Amygdala (tissue), 56 donors: Measurements from ENCODE around the gene KNSTRN.
A peak's percentile ranks its signal among the peaks of the same experiment; 100 is the strongest.

ENCODE experiments used
- DNase-seq, 56 donors: peaks; one replicate each; lab custom pipeline; 2025; lab: John Stamatoyannopoulos, UW

KNSTRN gene

DNA sequence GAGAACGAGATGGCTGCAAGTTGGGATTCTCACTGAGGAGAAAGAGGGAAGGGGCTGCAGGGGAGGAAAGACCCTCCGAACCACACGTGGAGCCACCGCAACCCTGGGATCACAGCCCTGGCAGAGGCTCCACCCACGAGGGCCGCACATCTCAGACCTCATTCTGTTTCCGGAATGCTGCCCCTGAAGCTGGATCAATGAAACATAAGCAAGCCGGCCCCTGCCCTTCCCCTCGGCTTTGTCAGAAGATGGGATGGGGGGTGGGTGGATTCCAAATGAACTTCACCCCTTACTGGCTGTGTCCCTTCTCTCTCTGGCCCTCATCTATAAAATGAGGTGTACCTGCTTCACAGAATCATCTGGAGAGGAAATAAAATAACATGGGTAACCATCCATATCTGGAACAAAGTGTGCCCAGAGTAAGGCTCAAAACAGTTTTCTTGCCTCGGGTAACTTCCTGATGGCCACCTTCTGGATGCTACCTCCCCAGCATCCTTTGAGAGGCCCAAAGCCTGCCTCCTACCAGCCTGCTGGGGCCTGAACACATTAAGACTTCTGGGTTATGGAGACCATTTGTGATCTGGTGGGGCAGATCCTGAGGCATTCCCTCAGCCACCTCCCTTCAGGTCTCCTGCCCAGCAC is 37.2 kb upstream of the KNSTRN start:
- DNase-seq, result no peak

DNA sequence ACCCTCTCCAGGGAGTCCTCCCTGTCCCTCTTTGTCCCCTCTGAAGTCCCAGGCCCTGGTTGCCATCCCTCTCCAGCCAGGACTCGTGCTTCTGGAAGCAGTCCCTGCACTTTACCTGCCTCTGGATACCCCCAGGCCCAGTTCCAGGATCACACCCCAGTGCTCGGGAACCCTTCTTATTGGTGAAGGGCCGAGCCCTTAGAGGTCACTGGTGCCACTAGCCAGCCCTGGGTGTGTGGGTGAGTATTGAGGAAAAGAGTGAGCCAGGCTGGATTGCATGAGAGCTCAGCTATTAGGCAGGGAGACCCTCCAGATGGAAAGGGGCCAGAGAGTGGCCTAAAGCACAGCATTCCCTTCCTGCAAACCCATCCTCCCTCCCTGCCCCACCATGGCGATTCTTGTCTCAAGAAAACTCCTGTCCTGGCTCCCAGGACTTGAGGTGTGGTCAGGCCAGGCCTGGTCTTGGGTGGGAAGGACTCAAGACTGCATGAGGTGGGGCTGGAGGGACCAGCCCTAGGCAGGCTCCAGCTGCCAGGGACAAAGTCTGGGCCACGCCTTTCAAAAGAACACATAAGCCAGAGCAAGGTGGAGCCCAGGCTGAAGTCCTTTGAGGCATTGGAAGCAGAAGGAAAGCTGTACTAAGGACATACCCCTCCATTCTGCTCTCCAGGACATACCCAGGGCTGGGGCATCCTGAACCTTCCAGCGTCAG is 36.5 kb upstream of the KNSTRN start:
- no peak for DNase-seq

DNA sequence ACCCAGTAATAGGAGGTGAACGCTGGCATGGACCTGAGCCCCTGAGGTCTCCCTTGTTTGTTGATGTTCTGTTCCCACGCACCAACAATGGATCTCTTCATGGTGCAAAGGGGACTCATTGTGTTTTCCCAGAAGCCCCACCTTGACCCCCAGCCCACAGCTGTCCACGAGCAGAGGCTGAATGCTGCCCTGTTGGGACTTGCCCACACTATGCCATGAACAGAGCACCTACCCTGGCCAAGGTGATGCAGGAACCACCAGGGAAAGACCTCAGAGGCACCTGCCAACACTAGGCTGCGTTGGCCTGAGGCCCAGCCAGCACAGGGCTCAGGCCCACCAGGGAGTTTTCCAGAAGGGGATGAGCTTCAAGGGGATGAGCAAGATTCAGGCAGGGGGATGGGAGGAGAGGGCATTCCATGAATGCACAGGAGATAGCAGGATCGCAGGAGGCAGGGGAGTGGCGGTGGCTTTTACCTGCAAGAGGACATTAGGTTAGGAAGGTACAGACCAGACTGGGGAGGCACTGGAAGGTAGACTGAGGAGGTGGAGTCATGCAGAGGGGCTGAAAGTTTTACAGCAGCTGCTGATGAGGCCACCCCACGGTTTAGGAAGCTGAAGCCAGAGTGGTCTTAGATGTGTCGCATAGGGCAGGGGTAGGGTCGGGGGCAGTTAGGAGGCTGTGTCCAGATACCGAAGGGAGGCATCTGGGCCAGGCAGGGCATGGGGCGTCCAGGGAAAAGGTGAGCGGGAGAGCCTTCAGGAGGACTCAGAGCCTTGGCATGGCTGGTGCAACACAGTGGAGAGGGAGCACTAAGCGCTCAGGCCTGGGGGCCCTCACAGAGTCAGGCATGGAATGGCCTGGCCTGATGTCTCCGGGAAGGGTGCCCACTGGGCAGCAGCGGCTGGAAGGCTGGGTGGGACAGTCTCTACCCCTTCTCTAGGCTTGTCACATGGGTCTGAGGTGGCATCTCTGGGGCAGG is 35.7 kb upstream of the KNSTRN start:
- no peak for DNase-seq

DNA sequence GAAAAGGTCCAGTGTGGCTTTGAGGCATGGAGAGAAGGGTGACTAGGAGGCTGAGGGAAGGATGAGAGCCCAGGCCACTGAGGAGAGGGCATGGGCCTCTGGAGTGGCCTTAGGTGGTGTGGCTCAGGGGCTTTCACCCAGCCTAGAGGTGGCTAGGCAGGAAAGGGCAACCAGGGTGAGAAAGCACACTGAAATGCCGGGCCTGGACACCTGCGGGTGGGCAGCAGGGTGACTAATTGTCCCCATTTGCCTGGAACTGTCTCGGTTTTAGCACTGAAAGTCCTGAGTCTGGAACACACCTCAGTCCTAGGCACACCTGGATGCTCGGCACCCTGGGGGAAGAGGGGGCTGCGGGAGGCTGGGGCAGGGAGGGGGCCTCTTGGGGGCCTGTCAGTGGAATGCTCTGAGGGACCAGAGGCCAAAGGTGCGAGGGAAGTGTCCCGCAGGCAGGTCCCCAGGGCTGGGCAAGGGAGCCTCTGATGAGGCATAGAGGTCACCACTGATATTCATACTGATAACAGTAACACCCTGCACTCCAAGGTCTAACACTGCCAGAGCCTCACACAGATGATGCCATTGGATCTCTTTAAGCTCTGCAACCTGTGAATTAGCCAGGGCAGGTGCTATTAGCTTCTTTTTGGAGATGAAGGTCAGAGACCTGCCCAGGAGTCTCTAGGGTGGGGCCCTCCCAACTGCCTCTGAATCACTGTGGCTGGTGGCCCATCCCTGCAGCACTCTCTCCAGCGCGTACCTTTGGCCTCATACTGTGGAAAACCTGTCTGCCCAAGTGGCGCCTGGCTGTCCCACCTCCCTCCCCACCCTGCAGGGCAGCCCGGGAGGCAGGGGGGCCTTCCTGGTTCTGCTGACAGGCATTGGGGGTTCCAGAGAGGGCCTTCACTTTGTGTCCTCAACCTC is 34.7 kb upstream of the KNSTRN start:
- DNase-seq, result no peak

DNA sequence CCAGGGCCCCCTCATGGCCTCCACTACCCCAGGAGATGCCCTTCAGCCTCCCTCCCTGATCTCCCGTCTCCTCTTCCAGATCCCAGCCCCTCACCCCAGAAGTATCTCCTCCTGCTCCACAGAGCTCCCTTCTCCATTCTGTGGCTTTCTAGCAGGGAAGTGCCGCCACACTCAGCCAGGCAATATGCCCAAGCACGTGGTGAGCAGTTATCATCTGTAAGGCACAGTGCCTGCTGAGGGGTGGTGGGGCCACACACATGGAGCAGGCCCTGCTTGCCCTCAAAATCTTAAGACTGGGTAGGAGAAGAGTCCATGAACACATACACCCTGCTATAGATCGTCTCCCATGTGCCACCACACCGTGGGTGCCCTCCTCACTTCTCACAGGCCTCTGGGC is 34.0 kb upstream of the KNSTRN start:
- DNase-seq, result no peak

DNA sequence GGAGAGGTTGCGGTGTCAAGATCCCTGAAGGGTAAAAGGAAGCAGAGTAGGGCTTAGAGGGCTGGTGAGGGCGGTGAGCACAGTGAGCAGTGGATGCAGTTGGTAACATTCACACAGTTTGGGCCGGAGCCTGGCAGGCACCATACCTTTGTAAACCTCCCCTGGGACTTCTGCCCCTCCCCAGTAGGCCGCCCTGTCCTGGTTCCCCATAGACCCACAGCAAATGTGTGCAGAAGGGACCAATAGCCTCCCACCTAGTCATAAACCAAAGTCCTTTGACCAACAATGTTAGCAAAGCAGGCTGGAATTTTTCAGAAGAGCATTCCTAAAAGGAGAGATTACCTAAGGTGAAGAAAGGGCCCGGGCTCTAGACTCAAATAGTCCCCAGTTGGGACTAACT is 33.4 kb upstream of the KNSTRN start:
- DNase-seq, result no peak

DNA sequence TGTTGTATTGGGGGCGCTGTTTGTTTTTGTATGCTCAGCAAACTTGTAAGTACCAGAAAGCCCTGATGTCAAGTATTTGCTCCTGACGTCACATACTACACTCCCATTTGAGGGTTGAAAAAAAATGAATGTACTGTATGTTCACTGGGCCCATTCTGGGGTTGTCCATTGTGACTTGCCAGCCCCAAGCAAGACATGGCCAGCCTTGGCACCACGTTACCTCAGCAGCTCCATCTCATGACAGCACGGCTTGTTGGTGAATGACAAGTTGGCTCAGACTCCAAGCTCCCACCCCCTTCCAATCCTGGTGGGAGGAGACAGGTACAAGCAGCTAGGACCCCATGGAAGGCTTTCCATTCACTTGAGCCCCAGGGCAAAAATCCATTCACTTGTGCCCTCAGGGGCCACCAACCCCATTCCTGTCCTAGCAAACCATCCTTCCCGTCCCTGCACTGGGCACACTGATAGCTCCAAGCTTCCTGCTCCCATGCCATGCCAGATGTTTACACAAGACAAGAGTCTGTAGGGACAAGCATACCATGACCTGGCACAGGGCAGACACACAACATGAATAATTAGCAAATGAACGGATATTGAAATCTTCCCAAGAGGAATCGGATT is 30.1 kb upstream of the KNSTRN start:
- DNase-seq, result no peak

DNA sequence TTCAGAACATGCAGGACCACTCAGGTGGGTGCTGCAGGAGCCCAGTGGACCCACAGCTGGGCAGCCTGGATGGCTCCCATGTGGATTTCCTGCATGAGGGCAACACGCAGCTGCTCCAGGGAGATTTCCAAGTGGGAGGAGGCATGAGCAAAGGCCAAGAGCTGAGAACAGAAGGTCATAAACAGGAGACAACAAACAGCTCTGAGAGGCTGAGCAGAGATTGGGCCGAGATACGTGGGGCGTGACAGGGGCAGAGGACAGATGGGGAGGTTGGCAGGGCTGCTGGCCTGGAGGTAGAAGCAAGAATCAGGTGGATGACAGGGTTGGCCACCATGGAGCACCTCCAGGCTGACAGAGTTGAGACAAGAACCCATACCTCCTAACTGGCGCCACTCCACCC is 28.8 kb upstream of the KNSTRN start:
- DNase-seq, result no peak

DNA sequence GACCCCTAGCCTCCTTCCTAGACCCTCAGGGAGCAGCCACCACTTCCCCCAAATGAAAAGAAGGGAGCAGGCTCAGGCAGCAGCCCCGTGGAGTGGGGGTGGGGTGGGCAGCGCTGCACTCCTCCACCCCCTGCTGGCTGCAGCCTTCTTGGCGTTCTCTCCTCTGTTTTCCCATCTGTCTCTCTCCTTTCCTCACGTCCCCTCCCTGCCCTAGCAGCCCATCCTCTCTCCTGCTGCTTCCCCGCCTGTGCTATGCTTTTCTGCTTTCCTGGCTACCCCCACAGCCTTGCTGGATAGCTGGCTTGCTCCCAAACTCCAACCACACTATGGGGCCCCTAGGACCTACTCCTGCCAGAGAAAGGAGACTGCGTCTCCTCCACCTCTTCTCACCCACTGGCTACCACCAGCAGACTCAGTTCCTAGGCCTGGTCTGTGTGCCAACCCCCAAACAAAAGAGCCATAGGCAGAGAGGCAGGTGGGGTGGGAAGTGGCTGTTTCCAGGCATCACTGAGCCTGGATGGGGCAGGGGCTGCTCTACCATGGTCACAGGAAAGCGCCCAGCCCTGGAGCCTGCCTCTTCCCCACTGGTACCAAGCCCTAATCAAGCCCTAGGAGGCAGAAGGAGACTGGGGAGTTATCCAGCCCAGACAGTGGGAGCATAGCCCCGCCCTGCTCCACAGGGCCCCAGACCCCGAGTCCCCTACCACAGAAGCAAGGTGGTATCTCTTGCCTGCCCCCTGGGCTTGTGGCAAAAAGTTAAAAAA is 27.9 kb upstream of the KNSTRN start:
- peak in 35 of 56 donors; percentile 7 to 72 (median 42) for DNase-seq

DNA sequence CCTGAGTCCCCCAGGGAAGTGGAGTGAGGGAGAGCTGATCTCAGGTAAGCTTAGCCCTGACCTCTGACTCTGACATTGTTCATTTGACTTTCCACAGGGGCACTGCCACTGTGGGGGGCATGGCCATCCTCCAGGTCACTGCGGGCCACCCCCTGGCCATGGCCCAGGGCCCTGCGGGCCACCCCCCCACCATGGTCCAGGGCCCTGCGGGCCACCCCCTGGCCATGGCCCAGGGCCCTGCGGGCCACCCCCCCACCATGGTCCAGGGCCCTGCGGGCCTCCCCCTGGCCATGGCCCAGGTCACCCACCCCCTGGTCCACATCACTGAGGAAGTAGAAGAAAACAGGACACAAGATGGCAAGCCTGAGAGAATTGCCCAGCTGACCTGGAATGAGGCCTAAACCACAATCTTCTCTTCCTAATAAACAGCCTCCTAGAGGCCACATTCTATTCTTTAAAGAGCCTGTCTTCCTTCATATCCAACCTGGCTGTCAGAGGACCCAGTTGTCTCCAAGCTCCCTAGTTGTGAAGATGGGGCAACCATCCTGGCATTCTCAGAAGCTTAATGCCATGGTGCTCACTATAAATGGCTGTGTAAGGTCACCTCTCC is 26.4 kb upstream of the KNSTRN start:
- no peak for DNase-seq

DNA sequence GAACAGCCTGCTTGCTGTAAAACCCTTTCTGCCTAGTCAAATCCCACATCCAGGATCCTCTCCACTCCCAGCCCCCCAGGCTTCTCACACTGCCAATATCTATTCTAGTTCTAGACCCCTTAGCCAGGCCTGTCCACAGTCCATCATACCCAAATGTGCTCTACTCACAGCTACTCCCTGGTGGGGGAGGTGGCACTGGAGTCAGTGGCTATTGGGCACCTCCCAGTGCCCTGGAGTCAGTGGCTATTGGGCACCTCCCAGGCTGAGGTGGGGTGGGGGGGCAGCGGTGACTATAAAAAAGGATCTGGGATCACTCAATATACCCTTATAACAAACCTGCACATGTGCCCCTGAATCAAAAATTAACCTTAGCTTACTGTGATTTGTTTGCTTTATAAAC is 25.3 kb upstream of the KNSTRN start:
- DNase-seq, result no peak

DNA sequence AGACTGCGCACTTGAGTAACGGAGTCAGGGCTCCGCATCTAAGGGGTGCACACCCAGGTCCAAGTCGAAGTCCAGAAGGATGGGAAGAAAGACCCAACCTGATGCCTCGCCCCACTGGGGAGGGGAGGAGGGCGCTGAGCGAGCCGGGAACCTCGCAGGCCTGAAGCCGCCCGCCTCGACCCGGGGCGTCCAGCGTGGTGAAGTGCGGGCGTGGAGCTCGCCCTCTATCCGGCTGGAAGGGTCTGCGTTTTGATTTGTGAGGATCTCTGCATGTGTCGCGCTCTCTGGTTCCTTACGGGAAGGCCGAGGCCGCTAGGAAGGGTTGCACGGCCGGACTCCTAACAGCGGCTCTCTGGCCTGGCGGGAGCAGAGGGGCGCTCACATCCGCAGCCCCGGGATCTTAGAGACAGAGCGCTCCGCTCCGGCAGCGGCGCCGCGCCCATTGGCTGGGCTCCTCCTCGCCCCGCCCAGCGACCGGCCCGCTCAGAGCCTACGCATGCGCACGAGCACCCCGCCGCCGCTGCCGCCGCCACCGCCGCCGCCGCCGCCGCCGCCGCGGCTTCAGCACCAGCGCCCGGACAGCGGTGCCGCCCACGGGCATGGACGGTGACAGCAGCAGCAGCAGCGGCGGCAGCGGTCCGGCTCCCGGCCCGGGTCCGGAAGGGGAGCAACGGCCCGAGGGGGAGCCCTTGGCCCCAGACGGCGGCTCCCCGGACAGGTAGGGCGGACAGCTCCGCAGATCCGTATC is 24.6 kb upstream of the KNSTRN start, which contains the start of gene DISP2:
TSS of gene DISP2 (plus strand) at position 497 of the 748 bp plus-strand sequence. CDS start at position 600, 103 bp downstream.
- DNase-seq, result peak in 53 of 56 donors; percentile 7 to 89 (median 73)

DNA sequence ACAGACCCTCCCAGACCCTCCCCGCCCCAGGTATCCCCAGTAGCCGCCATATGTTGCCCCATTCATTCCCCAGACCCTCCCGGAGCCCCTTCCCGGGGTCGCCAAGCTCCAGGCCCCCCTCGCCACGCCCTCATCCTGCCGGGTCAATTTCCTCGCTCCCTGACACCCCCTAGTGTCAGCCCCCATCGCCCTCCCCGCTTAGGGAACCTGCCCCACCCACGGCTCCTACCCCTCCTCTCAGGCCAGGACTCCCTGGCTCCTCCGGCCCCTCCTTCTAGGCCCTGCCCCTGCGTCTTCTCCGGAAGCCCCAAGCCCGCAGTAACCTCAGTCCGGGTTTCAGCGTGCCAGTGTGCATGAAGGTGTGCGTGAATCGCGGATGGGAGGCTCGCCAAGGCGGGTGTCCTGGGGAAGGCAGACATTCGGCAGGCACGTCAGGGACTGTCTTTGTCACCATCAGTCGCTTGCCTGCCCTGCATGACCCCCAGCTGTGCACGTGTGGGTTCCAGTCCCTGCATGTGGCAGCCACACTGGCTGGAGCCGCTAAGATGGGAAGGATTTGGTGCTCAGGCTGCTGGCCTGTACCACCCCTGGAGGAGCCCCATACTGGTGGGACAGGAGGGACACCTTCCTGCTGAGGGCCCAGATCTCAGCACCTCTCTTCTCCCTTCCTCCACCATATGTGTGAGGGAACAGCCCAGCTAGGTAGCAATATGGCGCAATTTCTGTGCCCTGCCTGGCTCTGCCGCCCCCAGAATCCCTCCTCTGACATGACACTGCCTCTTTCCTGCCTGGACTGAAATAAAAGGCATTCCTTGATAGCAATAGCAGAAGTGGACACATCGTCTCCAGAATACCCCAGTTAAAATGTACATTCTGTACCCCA is 23.8 kb upstream of the KNSTRN start:
- DNase-seq, result peak in 9 of 56 donors; percentile 18 to 61 (median 39)

DNA sequence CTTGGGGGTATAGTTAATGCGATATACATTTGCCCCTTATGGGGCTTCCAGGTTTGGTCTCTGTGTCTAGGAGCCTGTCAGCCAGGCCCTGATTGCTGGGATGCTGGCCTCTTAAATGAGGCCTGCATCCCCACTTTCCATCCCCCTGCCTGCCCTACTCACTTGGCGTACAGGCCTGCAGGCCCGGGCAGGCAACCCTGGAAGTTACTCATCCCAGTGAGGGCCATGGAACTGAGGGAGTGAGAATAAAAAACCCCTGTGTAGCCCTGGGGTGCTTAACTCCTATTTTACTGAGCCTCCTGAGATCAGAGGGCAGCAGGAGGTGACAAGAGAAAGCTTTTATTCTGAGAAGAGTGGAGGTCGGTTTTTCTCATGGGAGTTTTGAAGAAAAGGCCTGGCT is 22.5 kb upstream of the KNSTRN start:
- DNase-seq, result no peak

DNA sequence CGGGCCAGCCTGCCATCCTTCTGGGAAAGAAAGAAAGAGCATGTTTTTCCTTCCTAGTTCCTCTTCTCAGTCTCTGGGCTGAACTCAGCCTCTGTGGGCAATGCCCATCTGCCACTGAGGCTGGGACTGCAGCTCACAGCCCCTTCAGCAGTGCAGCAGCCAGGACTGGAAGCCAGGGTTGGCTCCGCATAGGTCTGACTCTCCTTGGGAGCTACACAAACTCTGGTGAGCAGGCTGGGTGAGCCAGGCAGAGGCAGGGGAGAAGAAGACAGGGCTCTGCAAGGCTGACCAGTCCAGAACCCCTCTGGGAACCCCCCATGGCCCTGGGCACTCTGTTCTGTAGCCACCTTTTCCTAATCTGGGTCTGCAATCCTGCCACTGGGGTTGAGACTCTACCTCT is 20.9 kb upstream of the KNSTRN start:
- no peak for DNase-seq

DNA sequence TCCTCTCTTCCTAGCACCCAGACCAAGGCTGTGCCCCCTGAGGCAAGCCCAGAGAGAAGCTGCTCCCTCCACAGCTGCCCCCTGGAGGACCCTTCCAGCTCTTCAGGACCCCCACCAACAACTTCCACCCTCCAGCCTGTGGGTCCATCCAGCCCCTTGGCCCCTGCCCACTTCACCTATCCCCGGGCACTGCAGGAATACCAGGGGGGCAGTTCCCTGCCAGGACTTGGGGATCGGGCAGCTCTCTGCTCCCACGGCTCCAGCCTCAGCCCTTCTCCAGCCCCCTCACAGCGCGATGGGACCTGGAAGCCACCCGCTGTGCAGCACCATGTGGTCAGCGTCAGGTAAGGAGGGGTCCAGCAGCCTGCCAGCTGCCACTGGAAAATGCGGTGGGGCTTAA is 18.9 kb upstream of the KNSTRN start:
- no peak for DNase-seq

DNA sequence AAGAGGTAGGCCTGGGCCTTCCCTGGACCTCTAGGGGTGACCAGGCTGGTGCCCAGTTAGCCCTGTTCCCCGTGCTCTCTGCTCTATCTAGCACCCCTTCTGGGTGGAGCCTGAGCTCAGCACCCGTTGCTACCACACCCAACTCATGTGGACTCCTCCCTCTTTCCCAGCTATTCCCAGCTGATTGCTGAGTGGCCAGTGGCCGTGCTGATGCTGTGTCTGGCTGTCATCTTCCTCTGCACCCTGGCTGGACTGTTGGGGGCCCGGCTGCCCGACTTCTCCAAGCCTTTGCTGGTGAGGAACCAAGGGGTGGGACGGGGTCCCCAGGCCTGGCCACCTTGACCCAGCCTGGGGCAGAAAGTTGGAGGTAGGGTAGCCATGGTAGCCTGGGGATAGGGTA is 18.3 kb upstream of the KNSTRN start:
- DNase-seq, result no peak
